ENCODE measurements around the gene C5orf58. TPM values are rescaled to one million over a fixed set of nuclear protein-coding genes. Genes with fewer than 3 reads are reported as not detected.

C5orf58 gene
- total and polyA plus RNA-seq, 2 donors (not counting 1 experiment from before 2014, with no cell fraction given): not detected

DNA sequence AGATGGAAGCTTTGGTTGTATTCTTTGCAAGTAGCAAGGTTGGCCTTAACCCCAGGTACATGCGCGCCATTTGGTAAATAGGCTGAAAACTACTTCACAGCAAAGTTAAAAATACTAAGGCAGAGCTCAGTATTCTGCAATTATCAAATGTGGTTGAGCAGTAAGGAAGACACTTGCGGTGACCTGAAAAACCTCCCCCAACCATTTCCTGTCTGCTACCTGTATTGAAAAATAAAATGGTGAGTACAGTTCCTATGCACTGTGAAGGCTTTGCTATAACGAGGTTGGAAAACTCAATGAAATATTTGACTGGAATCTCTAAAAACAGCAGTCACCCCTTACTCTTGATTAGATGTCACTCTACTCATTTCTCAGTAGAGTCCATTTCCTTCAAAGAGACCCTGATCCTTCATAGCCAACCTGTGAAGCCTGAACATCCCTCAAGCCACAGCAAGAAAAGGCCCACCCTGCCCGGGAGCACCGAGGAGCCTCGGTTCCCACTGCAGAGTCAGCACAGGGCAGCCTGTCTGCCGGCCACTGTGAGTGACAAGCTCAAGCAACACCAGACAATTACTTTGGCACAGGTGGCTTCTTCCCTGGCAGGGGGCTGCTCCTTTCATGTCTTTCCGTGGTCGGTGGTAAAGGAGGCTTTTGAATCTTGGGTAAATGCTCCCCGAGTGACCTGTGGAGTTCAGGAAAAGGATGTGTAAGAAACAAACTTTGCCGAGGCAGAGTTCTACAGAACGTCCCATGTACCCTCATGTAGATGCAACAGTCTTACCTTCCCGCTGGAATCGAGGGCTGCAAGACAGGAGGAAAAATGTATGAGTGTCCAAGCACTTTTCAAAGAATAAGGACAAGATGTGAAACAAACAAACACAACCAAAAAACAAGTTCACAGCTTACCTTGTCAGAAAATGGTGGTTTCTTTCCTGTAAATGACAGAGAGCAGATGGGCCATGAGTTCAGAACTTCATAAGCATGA is 29.6 kb downstream of the C5orf58 start:
- Histone ChIP-seq H2AFZ (ENCODE audit: low read length) (no peak overlapping the region), H3K4me2 (ENCODE audit: extremely low read depth, insufficient read depth, low read length) (no peak overlapping the region), H3K27ac (ENCODE audit: insufficient read depth, low read length) (no peak overlapping the region), H3K36me3 (ENCODE audit: control insufficient read depth, insufficient read depth, low read length) (no peaks in the 10 kb centered on the region), H3K9me3 (ENCODE audit: control insufficient read depth, insufficient read depth, low read depth, low read length) (no peaks in the 10 kb centered on the region), H3K9ac (ENCODE audit: insufficient read depth, low read length) (no peak overlapping the region), H4K20me1 (ENCODE audit: control insufficient read depth, extremely low read depth, insufficient read depth, low read length) (no peaks in the 10 kb centered on the region), H3K27me3 (ENCODE audit: control insufficient read depth, insufficient read depth, low read length) (peaks cover 3% of the 10 kb centered on the region), H3K4me3 (replicated peaks in 1 of 4; ENCODE audit: control extremely low read depth in 1 of 4, insufficient read depth in 1 of 4, low read depth in 3 of 4, low read length in 4 of 4) (no peak overlapping the region), H3K4me1 (ENCODE audit: control insufficient read depth, extremely low read depth, insufficient read depth, low read length) (no peaks in the 10 kb centered on the region), H3K79me2 (ENCODE audit: control insufficient read depth, insufficient read depth, low read length) (no peaks in the 10 kb centered on the region)
- no peak for DNase-seq (ENCODE audit: low read depth in 2 of 2)
- TF ChIP-seq, protein P1, sequence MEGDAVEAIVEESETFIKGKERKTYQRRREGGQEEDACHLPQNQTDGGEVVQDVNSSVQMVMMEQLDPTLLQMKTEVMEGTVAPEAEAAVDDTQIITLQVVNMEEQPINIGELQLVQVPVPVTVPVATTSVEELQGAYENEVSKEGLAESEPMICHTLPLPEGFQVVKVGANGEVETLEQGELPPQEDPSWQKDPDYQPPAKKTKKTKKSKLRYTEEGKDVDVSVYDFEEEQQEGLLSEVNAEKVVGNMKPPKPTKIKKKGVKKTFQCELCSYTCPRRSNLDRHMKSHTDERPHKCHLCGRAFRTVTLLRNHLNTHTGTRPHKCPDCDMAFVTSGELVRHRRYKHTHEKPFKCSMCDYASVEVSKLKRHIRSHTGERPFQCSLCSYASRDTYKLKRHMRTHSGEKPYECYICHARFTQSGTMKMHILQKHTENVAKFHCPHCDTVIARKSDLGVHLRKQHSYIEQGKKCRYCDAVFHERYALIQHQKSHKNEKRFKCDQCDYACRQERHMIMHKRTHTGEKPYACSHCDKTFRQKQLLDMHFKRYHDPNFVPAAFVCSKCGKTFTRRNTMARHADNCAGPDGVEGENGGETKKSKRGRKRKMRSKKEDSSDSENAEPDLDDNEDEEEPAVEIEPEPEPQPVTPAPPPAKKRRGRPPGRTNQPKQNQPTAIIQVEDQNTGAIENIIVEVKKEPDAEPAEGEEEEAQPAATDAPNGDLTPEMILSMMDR (conservative IDR thresholded peaks at IDR 0.05 in 1 of 2, IDR thresholded peaks at IDR 0.05 in 1 of 2; ENCODE audit: low read depth in 1 of 2, low read length in 2 of 2): no peak
- no peak for TF ChIP-seq EZH2 (IDR thresholded peaks at IDR 0.05; ENCODE audit: low read length, missing control alignments)

DNA sequence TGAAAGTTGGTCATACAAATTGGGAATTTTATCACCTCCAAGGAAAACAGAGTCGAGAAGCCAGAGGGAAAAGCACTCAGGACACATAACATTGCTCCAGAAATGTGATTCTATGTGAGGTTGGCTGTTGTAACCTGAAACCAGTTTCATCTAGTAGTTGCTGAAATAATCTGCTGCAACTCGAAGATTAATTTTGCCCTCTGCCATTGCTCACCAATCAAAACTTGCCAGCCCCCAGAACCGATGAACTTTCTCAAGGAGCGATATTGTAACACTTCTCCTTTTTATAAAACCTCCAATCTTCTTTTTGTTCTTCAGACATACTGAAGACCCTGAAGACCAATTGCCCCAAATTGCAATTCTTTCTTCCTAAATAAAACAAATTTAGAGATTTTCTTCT is 31.1 kb downstream of the C5orf58 start:
- H3K36me3 ChIP-seq (ENCODE audit: control insufficient read depth, insufficient read depth, low read length): no peaks in the 10 kb centered on the region
- H4K20me1 ChIP-seq (ENCODE audit: control insufficient read depth, extremely low read depth, insufficient read depth, low read length): no peaks in the 10 kb centered on the region
- H3K9ac ChIP-seq (ENCODE audit: insufficient read depth, low read length): no peak overlapping the region
- no peak overlapping the region for H3K27ac ChIP-seq (ENCODE audit: insufficient read depth, low read length)
- no peak overlapping the region for H3K4me3 ChIP-seq (replicated peaks in 1 of 4; ENCODE audit: control extremely low read depth in 1 of 4, insufficient read depth in 1 of 4, low read depth in 3 of 4, low read length in 4 of 4)
- no peak overlapping the region for H2AFZ ChIP-seq (ENCODE audit: low read length)
- DNase-seq (ENCODE audit: low read depth in 2 of 2): no peak
- H3K4me2 ChIP-seq (ENCODE audit: extremely low read depth, insufficient read depth, low read length): no peak overlapping the region
- no peaks in the 10 kb centered on the region for H3K9me3 ChIP-seq (ENCODE audit: control insufficient read depth, insufficient read depth, low read depth, low read length)
- H3K4me1 ChIP-seq (ENCODE audit: control insufficient read depth, extremely low read depth, insufficient read depth, low read length): no peaks in the 10 kb centered on the region
- peaks cover 3% of the 10 kb centered on the region for H3K27me3 ChIP-seq (ENCODE audit: control insufficient read depth, insufficient read depth, low read length)
- TF ChIP-seq, protein P1 (conservative IDR thresholded peaks at IDR 0.05 in 1 of 2, IDR thresholded peaks at IDR 0.05 in 1 of 2; ENCODE audit: low read depth in 1 of 2, low read length in 2 of 2): no peak
- no peak for TF ChIP-seq EZH2 (IDR thresholded peaks at IDR 0.05; ENCODE audit: low read length, missing control alignments)
- H3K79me2 ChIP-seq (ENCODE audit: control insufficient read depth, insufficient read depth, low read length): no peaks in the 10 kb centered on the region

DNA sequence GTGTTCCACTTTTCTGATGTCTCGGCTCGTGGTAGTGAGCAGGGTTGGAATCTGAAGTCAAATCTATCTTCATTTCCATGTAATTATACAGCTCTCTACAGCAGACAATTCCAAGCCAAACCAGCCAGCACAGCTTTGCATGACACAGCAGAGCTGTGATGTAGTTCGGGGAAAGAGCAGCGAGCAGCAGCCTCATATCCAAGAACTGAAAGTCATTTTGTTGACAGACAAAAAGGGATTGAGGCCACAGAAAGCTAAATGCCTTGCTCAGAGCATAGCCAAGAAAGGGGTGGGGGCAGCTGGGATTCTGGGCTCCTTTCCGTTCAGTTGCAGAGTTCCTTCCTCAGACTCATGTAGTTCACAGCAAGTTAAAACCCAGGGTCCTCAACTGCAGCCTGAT is 32.7 kb downstream of the C5orf58 start:
- no peaks in the 10 kb centered on the region for H4K20me1 ChIP-seq (ENCODE audit: control insufficient read depth, extremely low read depth, insufficient read depth, low read length)
- DNase-seq (ENCODE audit: low read depth in 2 of 2): peak; percentile 14 to 31
- H2AFZ ChIP-seq (ENCODE audit: low read length): no peak overlapping the region
- H3K4me1 ChIP-seq (ENCODE audit: control insufficient read depth, extremely low read depth, insufficient read depth, low read length): no peaks in the 10 kb centered on the region
- TF ChIP-seq EZH2 (IDR thresholded peaks at IDR 0.05; ENCODE audit: low read length, missing control alignments): no peak
- TF ChIP-seq, protein P1 (conservative IDR thresholded peaks at IDR 0.05 in 1 of 2, IDR thresholded peaks at IDR 0.05 in 1 of 2; ENCODE audit: low read depth in 1 of 2, low read length in 2 of 2): no peak
- no peak overlapping the region for H3K4me2 ChIP-seq (ENCODE audit: extremely low read depth, insufficient read depth, low read length)
- H3K79me2 ChIP-seq (ENCODE audit: control insufficient read depth, insufficient read depth, low read length): no peaks in the 10 kb centered on the region
- no peaks in the 10 kb centered on the region for H3K36me3 ChIP-seq (ENCODE audit: control insufficient read depth, insufficient read depth, low read length)
- H3K27ac ChIP-seq (ENCODE audit: insufficient read depth, low read length): no peak overlapping the region
- H3K4me3 ChIP-seq (replicated peaks in 1 of 4; ENCODE audit: control extremely low read depth in 1 of 4, insufficient read depth in 1 of 4, low read depth in 3 of 4, low read length in 4 of 4): no peak overlapping the region
- no peak overlapping the region for H3K9ac ChIP-seq (ENCODE audit: insufficient read depth, low read length)
- peaks cover 3% of the 10 kb centered on the region for H3K27me3 ChIP-seq (ENCODE audit: control insufficient read depth, insufficient read depth, low read length)
- no peaks in the 10 kb centered on the region for H3K9me3 ChIP-seq (ENCODE audit: control insufficient read depth, insufficient read depth, low read depth, low read length)
